GM10266 (cell line): Measurements from ENCODE around the gene ENOSF1.

Experiments
- DNase-seq: peaks from one replicate; pipeline ENCODE4 v3.0.0; 2012; ENCODE audit errors: extremely low spot score
- TF ChIP-seq, protein P1 (sequence below): IDR thresholded peaks from 2 replicates; pipeline ENCODE4 v1.5.1; 2012; ENCODE audit warnings: mild to moderate bottlenecking, low read depth; ENCODE audit not compliant: control insufficient read depth, insufficient read depth; ENCODE audit errors: missing control alignments

ENOSF1 gene

DNA sequence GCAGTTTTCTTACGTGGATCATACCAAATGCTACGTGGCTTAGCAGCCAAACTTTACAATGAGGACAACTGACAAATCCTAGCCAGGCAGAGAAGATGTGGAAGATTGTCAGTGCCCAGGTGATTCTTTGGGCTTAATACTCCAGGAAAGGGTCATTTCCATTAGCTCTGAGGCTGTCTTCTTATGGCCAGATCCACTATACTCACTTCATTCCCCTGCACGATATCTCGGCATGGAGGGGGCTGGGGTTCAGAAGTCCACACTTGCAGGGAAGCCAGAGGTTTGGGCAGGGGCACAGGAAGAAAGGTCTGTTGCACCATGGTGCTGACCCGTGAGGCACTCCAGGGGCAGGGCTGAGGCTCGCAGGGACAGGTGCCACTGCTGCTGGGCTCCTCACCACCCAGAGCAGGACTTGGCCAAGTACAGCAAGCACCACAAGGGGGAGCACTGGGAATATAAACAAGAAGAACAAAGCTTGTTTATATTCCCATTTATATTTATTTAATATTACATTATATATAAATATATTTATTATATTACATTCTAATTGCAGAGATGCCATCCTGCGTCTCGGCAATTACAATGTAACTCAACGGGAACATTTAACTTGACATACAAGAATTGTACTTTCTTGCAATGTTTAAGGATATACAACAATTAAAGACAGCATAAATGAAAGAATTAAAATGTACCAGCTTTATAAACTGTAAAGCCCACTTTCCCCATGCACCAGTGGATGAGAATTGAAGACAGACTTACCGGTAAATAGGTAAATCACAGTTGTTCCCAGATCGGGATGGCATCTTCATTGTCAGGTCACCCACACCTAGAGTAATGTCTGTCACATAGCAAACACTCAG is 88.4 kb downstream of the ENOSF1 start:
- DNase-seq, result peak; percentile 38
- TF ChIP-seq, protein P1, sequence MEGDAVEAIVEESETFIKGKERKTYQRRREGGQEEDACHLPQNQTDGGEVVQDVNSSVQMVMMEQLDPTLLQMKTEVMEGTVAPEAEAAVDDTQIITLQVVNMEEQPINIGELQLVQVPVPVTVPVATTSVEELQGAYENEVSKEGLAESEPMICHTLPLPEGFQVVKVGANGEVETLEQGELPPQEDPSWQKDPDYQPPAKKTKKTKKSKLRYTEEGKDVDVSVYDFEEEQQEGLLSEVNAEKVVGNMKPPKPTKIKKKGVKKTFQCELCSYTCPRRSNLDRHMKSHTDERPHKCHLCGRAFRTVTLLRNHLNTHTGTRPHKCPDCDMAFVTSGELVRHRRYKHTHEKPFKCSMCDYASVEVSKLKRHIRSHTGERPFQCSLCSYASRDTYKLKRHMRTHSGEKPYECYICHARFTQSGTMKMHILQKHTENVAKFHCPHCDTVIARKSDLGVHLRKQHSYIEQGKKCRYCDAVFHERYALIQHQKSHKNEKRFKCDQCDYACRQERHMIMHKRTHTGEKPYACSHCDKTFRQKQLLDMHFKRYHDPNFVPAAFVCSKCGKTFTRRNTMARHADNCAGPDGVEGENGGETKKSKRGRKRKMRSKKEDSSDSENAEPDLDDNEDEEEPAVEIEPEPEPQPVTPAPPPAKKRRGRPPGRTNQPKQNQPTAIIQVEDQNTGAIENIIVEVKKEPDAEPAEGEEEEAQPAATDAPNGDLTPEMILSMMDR, result peak; percentile 77

DNA sequence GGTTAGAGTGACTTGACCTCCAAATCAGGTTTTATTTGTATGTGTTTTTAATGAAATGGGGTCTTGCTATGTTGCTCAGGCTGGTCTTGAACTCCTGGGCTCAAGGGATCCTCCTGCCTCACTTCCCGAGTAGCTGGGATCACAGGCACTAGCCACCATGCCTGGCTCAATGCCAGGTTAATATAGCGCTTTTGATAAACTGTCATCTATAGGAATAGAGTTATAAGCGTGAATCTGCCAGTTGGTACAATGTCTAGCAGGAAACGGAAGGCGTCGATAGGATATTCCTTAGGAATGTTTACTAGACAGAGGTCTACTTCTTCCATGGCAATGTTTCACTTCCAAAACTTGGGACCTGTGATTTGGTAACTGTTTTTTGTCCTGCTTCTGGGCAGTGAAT is 90.1 kb downstream of the ENOSF1 start:
- TF ChIP-seq, protein P1, result no peak
- DNase-seq, result no peak

DNA sequence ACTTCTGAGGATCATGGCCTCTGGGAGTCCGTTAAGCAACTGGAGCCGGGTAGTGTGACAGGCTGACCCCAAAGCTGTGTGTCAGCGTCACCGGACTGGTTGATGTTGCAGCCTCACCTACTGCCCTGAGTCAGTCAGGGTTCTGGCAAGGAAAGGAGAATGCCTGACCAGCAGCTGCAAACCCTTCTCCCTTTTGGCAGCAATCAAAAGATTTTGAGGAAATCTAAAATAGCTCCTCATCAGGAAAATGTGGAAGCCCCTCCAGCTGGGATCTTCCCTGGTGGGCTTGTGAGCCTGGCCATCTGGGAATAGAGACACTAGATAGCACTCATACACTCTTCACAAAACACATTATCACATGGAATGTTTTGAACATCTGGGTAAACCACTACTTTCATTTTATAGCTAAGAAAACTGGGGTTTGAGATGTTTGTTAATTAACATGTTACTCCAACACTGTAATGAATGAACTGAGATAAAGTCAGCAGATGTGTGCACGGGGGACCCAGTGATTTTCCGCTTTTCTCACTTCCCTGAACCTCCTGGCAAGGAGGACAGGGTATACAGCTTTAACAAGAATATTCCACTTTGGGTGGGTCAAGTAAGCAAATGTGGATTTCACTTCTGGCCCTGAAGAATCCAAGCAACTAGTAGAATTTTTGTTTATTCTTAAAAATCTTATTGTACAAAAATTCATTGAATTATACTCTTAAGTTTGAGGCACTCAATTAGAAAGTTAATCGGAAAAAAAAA is 91.0 kb downstream of the ENOSF1 start:
- no peak for DNase-seq
- TF ChIP-seq, protein P1, result no peak
